ENCODE results near the gene FAF1.

Gene FAF1

DNA sequence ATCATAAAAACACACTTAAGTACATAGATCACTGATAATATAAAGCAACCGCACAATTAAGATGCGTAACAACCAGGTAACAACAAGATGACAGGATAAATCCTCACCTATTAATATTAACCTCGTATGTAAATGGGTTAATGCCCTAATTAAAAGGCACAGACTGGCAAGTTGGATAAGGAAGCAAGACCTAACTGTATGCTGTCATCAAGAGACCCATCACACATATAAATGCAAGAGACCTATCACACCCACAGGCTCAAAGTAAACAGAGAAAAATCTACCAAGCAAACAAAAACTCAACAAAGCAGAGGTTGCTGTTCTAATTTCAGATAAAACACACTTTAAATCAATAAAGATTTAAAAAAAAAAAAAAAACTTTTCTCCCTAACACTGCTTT lies 151.8 kb downstream of the FAF1 start:
- no peaks in the 10 kb centered on the region for H3K36me3 ChIP-seq (ENCODE audit: low read length)
- no peak overlapping the region for H3K4me2 ChIP-seq (ENCODE audit: low read depth, low read length, poor library complexity, severe bottlenecking)
- H3K9me3 ChIP-seq (ENCODE audit: insufficient read depth, low read length), result no peaks in the 10 kb centered on the region
- no peaks in the 10 kb centered on the region for H3K27me3 ChIP-seq (ENCODE audit: low read length)
- no peaks in the 10 kb centered on the region for H3F3A ChIP-seq (ENCODE audit: insufficient read depth)
- H3K9ac ChIP-seq (ENCODE audit: low read length), result no peak overlapping the region
- H3K4me3 ChIP-seq (ENCODE audit: insufficient read depth, low read length, poor library complexity, severe bottlenecking), result no peak overlapping the region
- peaks cover 12% of the 10 kb centered on the region; the same call in 1 of the 2 replicates for H4K20me1 ChIP-seq (ENCODE audit: low read depth, low read length)
- peaks cover 100% of the 10 kb centered on the region for H3K79me2 ChIP-seq (ENCODE audit: insufficient read depth, low read length)
- TF ChIP-seq, protein P1, sequence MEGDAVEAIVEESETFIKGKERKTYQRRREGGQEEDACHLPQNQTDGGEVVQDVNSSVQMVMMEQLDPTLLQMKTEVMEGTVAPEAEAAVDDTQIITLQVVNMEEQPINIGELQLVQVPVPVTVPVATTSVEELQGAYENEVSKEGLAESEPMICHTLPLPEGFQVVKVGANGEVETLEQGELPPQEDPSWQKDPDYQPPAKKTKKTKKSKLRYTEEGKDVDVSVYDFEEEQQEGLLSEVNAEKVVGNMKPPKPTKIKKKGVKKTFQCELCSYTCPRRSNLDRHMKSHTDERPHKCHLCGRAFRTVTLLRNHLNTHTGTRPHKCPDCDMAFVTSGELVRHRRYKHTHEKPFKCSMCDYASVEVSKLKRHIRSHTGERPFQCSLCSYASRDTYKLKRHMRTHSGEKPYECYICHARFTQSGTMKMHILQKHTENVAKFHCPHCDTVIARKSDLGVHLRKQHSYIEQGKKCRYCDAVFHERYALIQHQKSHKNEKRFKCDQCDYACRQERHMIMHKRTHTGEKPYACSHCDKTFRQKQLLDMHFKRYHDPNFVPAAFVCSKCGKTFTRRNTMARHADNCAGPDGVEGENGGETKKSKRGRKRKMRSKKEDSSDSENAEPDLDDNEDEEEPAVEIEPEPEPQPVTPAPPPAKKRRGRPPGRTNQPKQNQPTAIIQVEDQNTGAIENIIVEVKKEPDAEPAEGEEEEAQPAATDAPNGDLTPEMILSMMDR (IDR thresholded peaks at IDR 0.05; ENCODE audit: insufficient read depth, low read length, poor library complexity, severe bottlenecking), result no peak
- TF ChIP-seq EZH2phosphoT487 (conservative IDR thresholded peaks at IDR 0.05; ENCODE audit: low read length), result no peak
- no peak overlapping the region for H3K27ac ChIP-seq (ENCODE audit: low read depth, low read length)
- no peak overlapping the region for H2AFZ ChIP-seq (ENCODE audit: low read depth, low read length, severe bottlenecking)
- H3K9me2 ChIP-seq (replicated peaks; ENCODE audit: insufficient read depth, low read length), result no peaks in the 10 kb centered on the region

DNA sequence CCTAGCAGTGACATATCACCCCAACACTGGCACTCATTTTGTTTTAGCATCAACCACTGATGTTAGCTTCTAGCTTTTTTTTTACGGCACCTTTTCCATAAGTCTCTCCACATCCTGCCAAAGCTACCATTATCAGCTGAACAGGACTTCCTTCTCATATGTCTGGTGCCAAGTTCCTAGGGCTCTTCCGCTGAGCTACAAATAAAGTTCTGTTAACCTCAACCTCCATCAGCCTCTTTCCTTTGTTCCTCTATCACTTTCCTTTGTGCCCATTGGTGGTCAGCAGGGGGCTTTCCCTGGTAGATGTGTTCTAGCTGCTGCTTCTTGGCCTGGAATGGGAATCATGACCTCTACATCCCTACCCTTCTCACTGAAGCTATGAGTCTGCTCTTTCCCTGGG lies 163.8 kb downstream of the FAF1 start:
- no peak overlapping the region for H3K9ac ChIP-seq (ENCODE audit: low read length)
- no peak overlapping the region for H2AFZ ChIP-seq (ENCODE audit: low read depth, low read length, severe bottlenecking)
- H4K20me1 ChIP-seq (ENCODE audit: low read depth, low read length), result 0 out of 2 replicates have a peak, but pooled peaks cover 8% of the 10 kb centered on the region
- no peaks in the 10 kb centered on the region for H3K27me3 ChIP-seq (ENCODE audit: low read length)
- no peaks in the 10 kb centered on the region for H3K9me2 ChIP-seq (replicated peaks; ENCODE audit: insufficient read depth, low read length)
- no peak overlapping the region for H3K27ac ChIP-seq (ENCODE audit: low read depth, low read length)
- H3K4me2 ChIP-seq (ENCODE audit: low read depth, low read length, poor library complexity, severe bottlenecking), result no peak overlapping the region
- H3F3A ChIP-seq (ENCODE audit: insufficient read depth), result 0 out of 2 replicates have a peak, but pooled peaks cover 5% of the 10 kb centered on the region
- no peaks in the 10 kb centered on the region for H3K9me3 ChIP-seq (ENCODE audit: insufficient read depth, low read length)
- H3K4me3 ChIP-seq (ENCODE audit: insufficient read depth, low read length, poor library complexity, severe bottlenecking), result no peak overlapping the region
- peaks cover 9% of the 10 kb centered on the region; the same call in 1 of the 2 replicates for H3K79me2 ChIP-seq (ENCODE audit: insufficient read depth, low read length)
- TF ChIP-seq, protein P1 (IDR thresholded peaks at IDR 0.05; ENCODE audit: insufficient read depth, low read length, poor library complexity, severe bottlenecking), result no peak
- no peak for TF ChIP-seq EZH2phosphoT487 (conservative IDR thresholded peaks at IDR 0.05; ENCODE audit: low read length)
- H3K36me3 ChIP-seq (ENCODE audit: low read length), result no peaks in the 10 kb centered on the region

DNA sequence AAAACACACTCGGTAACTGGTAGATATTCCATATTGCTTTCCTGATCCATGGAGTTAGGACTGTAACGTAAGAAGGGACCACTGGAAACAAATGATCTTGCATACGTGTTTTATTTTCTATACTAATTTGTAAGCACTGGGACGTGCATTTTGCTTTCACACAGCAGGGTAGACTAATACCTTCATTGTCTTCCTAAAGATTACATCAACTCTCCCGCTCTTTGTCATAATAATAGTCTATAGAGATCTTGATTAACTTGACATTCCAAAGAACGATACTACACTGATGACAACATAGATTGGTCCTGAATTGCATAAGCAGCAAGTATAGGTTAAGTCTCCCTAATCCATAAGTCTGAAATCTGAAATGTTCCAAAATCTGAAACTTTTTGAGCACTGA lies 166.5 kb downstream of the FAF1 start:
- TF ChIP-seq, protein P1 (IDR thresholded peaks at IDR 0.05; ENCODE audit: insufficient read depth, low read length, poor library complexity, severe bottlenecking), result no peak
- TF ChIP-seq EZH2phosphoT487 (conservative IDR thresholded peaks at IDR 0.05; ENCODE audit: low read length), result no peak
- H3K4me2 ChIP-seq (ENCODE audit: low read depth, low read length, poor library complexity, severe bottlenecking), result no peak overlapping the region
- H2AFZ ChIP-seq (ENCODE audit: low read depth, low read length, severe bottlenecking), result no peak overlapping the region
- no peaks in the 10 kb centered on the region for H3K36me3 ChIP-seq (ENCODE audit: low read length)
- no peaks in the 10 kb centered on the region for H3K27me3 ChIP-seq (ENCODE audit: low read length)
- 0 out of 2 replicates have a peak, but pooled peaks cover 4% of the 10 kb centered on the region for H4K20me1 ChIP-seq (ENCODE audit: low read depth, low read length)
- no peaks in the 10 kb centered on the region for H3K9me3 ChIP-seq (ENCODE audit: insufficient read depth, low read length)
- no peak overlapping the region for H3K4me3 ChIP-seq (ENCODE audit: insufficient read depth, low read length, poor library complexity, severe bottlenecking)
- H3K9ac ChIP-seq (ENCODE audit: low read length), result no peak overlapping the region
- H3K9me2 ChIP-seq (replicated peaks; ENCODE audit: insufficient read depth, low read length), result no peaks in the 10 kb centered on the region
- H3K27ac ChIP-seq (ENCODE audit: low read depth, low read length), result no peak overlapping the region
- 0 out of 2 replicates have a peak, but pooled peaks cover 5% of the 10 kb centered on the region for H3F3A ChIP-seq (ENCODE audit: insufficient read depth)
- H3K79me2 ChIP-seq (ENCODE audit: insufficient read depth, low read length), result peaks cover 4% of the 10 kb centered on the region; the same call in 1 of the 2 replicates
